ENCODE data around the gene MESP1.

- TF ChIP-seq CTCF (IDR thresholded peaks at IDR 0.05; ENCODE audit: poor library complexity) (no peak), EZH2 (IDR thresholded peaks at IDR 0.05; ENCODE audit: borderline replicate concordance) (no peak)
These were observed 2.0 kb downstream of the MESP1 start for GRCh38 chr15:89749054-89749453.
